Measurements from ENCODE around the gene ABCG5.

The ABCG5 gene

DNA sequence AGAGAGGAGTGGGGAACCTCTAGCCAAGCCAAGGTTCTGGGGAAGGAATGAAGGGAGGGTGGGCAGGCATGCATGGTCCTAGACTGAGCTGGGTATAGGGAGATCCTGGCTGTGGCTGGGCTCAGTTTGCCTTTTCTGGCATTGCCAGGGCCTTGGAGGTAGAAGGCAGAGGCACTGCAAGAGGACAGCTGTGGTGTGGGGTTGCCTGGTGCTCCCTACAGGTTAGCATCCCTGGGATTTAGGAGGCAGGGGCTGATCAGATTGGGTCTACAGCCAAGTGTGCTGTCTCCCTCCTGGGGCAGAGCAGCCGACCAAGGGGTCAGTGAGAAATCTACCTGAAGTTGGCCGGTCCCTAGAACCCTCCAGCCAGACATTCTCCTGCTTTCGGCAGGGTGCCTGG lies 16.0 kb upstream of the ABCG5 start:
- H3K9me3 Mint-ChIP-seq, result no peaks in the 10 kb centered on the region
- no peaks in the 10 kb centered on the region for H3K4me1 Mint-ChIP-seq
- H3K27me3 Mint-ChIP-seq, result peaks cover 83% of the 10 kb centered on the region
- H3K4me3 Mint-ChIP-seq, result no peak overlapping the region
- H3K36me3 Mint-ChIP-seq (ENCODE audit: insufficient read depth), result no peaks in the 10 kb centered on the region
- ATAC-seq (replicated peaks; ENCODE audit: extremely low read depth, poor library complexity, severe bottlenecking) (no peak), DNase-seq (ENCODE audit: low spot score in 2 of 2) (no peak)
- no peak overlapping the region for H3K27ac Mint-ChIP-seq (ENCODE audit: low read depth)

DNA sequence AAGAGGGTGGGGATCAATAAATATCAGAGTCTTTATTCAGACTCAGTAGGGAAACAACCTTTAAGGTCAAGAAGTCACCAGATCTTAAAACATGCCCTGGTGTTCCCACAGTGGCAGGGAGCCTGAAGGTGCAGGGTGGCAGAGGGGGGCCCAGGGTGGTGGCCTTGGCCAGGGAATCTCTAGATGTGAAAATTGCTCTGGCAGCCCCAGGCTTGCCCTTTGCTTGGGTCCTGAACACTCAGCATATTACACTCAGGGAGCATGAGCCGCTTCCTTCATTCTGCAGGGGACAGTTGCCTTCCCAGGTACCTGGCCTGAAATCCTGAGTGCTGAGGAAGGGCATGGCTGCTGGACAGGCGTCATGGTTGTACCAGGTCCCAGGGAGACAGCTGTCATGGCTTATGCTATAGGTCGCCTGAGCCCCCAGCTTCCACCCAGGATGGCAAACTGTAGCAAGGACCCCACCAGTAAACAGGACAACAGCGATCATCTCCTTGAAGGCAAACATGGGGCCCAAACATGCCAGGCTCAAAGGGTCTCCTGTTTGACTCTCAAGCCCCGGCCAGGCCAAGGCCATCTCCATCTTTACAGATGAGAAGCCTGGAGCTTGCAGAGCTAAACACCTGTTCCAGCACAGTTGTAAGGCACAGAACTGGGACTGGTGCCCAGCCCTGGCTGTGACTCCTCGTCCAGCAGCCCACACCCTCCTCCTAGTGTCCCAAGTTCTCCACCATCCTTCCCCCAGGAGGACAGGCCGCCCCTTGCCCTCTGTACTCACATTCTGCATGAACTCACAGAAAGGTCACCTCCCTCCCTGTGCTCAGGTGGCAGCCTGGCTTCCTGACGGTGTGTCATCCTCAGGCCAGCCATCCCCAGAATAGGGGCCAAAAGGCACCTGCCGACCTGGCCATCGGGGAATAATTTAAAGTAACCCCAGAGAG lies 14.8 kb upstream of the ABCG5 start:
- no peaks in the 10 kb centered on the region for H3K36me3 Mint-ChIP-seq (ENCODE audit: insufficient read depth)
- no peak for DNase-seq (ENCODE audit: low spot score in 2 of 2)
- no peaks in the 10 kb centered on the region for H3K9me3 Mint-ChIP-seq
- no peak for ATAC-seq (replicated peaks; ENCODE audit: extremely low read depth, poor library complexity, severe bottlenecking)
- H3K27ac Mint-ChIP-seq (ENCODE audit: low read depth), result no peak overlapping the region
- no peaks in the 10 kb centered on the region for H3K4me1 Mint-ChIP-seq
- no peak overlapping the region for H3K4me3 Mint-ChIP-seq
- H3K27me3 Mint-ChIP-seq, result peaks cover 71% of the 10 kb centered on the region

DNA sequence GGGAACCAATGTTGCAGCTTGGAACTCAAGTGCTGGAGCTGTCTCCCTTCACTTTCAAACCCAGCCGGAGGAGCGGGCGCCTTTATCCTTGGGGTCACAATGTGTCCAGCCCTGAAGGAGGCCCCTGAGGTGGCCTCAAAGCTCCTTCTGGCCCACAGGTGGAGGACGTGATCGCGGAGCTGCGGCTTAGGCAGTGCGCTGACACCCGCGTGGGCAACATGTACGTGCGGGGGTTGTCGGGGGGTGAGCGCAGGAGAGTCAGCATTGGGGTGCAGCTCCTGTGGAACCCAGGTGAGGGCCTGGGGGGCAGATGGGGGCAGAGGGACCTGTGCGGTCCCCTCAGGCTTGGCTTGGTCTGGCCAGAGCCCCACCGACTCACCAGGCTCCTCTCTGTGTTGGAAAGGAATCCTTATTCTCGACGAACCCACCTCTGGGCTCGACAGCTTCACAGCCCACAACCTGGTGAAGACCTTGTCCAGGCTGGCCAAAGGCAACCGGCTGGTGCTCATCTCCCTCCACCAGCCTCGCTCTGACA lies 13.6 kb upstream of the ABCG5 start:
- Mint-ChIP-seq H3K27me3 (peaks cover 68% of the 10 kb centered on the region), H3K36me3 (ENCODE audit: insufficient read depth) (no peaks in the 10 kb centered on the region), H3K9me3 (no peaks in the 10 kb centered on the region), H3K27ac (ENCODE audit: low read depth) (no peak overlapping the region), H3K4me3 (no peak overlapping the region), H3K4me1 (no peaks in the 10 kb centered on the region)
- DNase-seq (ENCODE audit: low spot score in 2 of 2) (no peak), ATAC-seq (replicated peaks; ENCODE audit: extremely low read depth, poor library complexity, severe bottlenecking) (no peak)

DNA sequence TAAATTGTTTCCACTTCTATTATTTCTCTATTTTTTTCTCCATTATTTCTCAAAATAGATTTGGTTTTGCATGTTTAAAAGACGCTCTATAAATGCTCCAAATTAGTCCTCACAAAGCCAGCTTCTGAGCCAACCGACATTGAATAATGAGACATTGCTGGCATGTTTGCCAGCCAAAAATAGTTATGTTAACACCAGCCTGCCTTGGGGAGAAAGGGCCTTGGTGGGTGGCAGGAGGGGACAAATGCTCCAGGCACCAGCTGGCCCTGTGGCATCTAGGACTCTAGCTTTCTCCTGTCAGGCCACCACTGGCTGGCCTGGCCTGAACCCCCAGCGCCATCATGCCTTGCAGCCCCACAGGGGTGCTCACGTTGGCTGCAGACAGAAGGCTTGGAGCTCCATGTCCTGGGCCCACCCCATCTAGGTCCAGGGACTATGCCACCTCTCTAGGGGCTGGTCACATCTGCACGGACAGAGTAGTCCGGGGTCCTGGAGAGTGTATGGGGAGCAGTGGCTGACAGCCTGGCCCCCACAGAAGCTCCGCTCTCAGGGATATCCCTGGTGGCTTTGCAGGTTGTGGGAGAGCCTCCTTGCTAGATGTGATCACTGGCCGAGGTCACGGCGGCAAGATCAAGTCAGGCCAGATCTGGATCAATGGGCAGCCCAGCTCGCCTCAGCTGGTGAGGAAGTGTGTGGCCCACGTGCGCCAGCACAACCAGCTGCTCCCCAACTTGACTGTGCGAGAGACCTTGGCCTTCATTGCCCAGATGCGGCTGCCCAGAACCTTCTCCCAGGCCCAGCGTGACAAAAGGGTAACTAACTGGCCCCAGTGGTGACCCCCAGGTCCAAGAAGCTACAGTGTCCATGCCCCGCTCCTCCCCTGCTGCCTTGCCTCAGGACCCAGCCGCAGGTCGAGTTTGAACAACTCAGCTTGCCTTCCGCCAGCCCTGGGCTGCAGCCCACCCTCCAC lies 12.7 kb upstream of the ABCG5 start:
- no peaks in the 10 kb centered on the region for H3K36me3 Mint-ChIP-seq (ENCODE audit: insufficient read depth)
- no peak for ATAC-seq (replicated peaks; ENCODE audit: extremely low read depth, poor library complexity, severe bottlenecking)
- H3K27ac Mint-ChIP-seq (ENCODE audit: low read depth), result no peak overlapping the region
- peaks cover 60% of the 10 kb centered on the region for H3K27me3 Mint-ChIP-seq
- H3K4me1 Mint-ChIP-seq, result no peaks in the 10 kb centered on the region
- no peak overlapping the region for H3K4me3 Mint-ChIP-seq
- H3K9me3 Mint-ChIP-seq, result no peaks in the 10 kb centered on the region
- no peak for DNase-seq (ENCODE audit: low spot score in 2 of 2)

DNA sequence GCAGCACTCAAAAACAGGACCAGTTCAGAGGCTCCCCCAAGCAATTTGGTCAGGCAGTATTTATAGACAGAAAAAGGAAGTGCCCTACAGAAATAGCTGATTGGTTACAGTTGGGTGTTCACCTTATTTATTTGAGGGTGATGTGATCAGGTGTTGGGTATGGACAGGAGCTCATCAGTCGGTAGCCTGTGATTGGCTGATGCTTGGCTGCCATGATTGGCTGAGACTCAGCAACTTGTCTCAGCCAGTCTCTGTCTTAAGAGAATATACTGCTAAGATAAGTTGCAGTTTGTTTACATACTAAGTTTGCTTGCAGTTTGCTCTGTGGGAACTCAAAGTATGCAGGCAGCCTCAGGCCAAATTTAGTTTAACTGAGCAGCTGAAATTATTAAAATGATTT lies 9.6 kb upstream of the ABCG5 start:
- no peak overlapping the region for H3K4me3 Mint-ChIP-seq
- H3K27me3 Mint-ChIP-seq, result peaks cover 31% of the 10 kb centered on the region
- no peak overlapping the region for H3K27ac Mint-ChIP-seq (ENCODE audit: low read depth)
- H3K4me1 Mint-ChIP-seq, result no peaks in the 10 kb centered on the region
- DNase-seq (ENCODE audit: low spot score in 2 of 2), result no peak
- H3K36me3 Mint-ChIP-seq (ENCODE audit: insufficient read depth), result no peaks in the 10 kb centered on the region
- no peaks in the 10 kb centered on the region for H3K9me3 Mint-ChIP-seq
- ATAC-seq (replicated peaks; ENCODE audit: extremely low read depth, poor library complexity, severe bottlenecking), result no peak

DNA sequence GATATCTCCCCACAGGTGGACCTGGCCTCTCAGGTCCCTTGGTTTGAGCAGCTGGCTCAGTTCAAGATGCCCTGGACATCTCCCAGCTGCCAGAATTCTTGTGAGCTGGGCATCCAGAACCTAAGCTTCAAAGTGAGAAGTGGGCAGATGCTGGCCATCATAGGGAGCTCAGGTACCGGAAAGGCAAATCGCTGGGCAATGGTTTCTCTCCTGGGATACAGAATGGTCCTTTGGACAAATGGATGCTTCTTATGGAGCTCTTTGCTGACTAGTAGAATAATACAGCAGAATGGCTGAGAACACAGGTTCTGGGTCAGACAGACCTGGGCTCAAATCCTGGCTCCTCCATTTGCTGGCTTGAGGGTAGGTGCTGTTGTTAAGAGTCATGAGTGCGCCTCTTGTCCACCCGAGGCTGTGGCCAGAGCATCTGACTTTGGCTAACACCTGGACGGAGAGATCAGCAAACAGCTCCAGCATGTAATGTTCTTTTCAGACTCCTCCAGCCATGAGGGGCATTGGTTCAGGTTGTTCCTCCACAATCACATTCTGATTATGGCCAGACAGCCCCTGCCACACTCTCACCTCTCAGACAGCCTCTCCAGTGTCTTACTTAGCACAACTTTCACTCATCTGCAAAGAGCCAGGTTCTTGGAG lies 7.6 kb upstream of the ABCG5 start:
- Mint-ChIP-seq H3K4me3 (no peak overlapping the region), H3K9me3 (no peaks in the 10 kb centered on the region), H3K27me3 (peaks cover 17% of the 10 kb centered on the region), H3K36me3 (ENCODE audit: insufficient read depth) (no peaks in the 10 kb centered on the region), H3K4me1 (no peaks in the 10 kb centered on the region), H3K27ac (ENCODE audit: low read depth) (no peak overlapping the region)
- DNase-seq (ENCODE audit: low spot score in 2 of 2) (no peak), ATAC-seq (replicated peaks; ENCODE audit: extremely low read depth, poor library complexity, severe bottlenecking) (no peak)

DNA sequence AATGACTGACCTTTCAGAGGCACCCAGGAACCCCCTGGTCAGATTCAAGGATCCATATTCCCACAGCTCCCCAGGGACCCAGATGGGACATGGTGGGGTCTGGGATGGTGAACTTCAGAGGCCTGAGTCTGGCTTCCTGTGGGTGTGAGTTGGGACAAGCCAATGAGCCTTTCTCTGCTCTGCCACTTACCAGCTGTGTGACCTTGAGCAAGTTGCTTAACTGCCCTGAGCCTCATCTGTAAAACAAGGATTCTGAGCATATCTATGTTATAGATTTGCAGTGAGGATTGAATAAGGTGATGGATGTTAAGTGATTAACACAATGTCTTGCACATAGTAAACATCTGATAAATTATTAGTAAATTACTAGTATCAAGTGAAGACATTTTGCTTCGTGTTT lies 6.5 kb upstream of the ABCG5 start:
- Mint-ChIP-seq H3K9me3 (no peaks in the 10 kb centered on the region), H3K36me3 (ENCODE audit: insufficient read depth) (no peaks in the 10 kb centered on the region), H3K4me1 (no peaks in the 10 kb centered on the region), H3K27ac (ENCODE audit: low read depth) (no peak overlapping the region), H3K27me3 (peaks cover 18% of the 10 kb centered on the region), H3K4me3 (no peak overlapping the region)
- ATAC-seq (replicated peaks; ENCODE audit: extremely low read depth, poor library complexity, severe bottlenecking) (no peak), DNase-seq (ENCODE audit: low spot score in 2 of 2) (no peak)

DNA sequence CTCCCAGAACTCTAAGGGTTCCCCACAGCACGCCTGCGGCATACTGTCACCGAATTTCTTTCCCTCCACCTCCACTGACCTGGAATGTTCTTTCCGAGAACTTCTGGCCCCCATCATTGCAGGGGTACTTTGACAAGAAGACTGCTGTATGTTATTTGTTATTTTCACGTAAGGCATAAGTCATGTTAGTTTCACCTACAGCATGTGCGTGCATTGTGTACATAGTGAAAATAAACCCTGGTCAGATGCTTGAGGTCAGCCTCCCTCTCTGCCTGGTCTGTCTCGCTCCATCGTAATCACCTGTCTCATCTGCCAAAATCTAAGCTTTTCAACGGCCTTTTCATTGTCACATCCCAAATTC lies 4.2 kb upstream of the ABCG5 start:
- Mint-ChIP-seq H3K4me3 (no peak overlapping the region), H3K9me3 (no peaks in the 10 kb centered on the region), H3K27ac (ENCODE audit: low read depth) (no peak overlapping the region), H3K4me1 (no peaks in the 10 kb centered on the region), H3K27me3 (peaks cover 24% of the 10 kb centered on the region), H3K36me3 (ENCODE audit: insufficient read depth) (no peaks in the 10 kb centered on the region)
- no peak for DNase-seq (ENCODE audit: low spot score in 2 of 2)
- no peak for ATAC-seq (replicated peaks; ENCODE audit: extremely low read depth, poor library complexity, severe bottlenecking)

DNA sequence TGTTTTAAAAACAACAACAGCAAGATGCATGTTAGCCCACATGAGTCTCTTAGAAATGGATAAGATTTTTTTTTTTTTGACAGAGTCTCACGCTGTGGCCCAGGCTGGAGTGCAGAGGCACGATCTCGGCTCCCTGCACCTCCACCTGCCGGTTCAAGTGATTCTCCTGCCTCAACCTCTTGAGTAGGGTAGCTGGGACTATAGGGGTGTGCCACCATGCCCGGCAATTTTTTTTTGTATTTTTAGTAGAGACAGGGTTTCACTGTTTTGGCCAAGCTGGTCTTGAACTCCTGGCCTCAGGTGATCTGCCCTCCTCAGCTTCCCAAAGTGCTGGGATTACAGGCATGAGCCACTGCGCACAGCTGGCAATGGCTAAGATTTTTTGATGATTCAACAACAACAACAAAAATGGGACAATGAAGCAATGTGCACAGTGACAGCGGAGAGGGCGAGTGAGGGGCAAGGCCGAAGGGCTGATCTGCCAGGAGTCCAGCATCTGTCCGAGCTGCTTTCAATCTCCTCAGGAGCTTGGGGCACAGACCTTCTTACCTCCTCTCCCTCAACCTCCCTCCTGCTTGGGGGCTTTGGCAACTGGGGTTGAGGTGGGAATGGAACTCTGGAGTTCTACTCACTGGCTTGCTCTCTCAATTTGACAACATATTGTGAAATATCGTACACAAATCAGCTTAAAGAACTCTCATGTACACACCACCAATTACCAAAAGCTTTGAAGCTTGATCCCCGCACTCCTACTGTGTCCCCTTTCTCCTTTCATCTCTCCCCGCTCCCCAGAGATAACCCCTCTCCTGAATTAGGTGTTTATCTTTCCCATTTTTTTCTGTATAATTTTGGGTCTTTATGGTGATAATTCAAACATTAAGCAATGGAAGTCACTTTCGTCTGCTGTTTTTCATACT lies 3.6 kb upstream of the ABCG5 start:
- Mint-ChIP-seq H3K27ac (ENCODE audit: low read depth) (no peak overlapping the region), H3K4me1 (no peaks in the 10 kb centered on the region), H3K4me3 (no peak overlapping the region), H3K36me3 (ENCODE audit: insufficient read depth) (no peaks in the 10 kb centered on the region), H3K27me3 (peaks cover 18% of the 10 kb centered on the region), H3K9me3 (no peaks in the 10 kb centered on the region)
- ATAC-seq (replicated peaks; ENCODE audit: extremely low read depth, poor library complexity, severe bottlenecking) (no peak), DNase-seq (ENCODE audit: low spot score in 2 of 2) (no peak)

DNA sequence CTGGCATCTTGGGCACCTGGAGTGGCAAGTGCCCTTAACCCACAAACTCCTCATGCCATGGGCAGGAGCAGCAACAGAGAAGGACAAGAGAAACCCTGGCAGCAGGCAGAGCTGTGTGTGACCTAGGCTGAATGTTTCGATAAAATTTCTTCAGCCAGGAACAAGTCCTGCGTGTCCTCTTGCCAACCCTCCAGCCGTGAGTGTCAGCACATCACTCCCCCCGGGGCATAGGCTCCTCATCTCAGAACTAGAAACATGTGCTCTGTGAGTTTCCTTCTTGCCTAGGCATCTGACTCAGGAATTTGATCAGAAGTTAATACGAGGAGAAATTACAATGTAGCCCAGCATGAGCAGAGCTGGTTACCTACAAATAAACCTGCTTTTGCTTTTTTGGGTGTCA lies 2.3 kb upstream of the ABCG5 start:
- Mint-ChIP-seq H3K36me3 (ENCODE audit: insufficient read depth) (no peaks in the 10 kb centered on the region), H3K4me1 (no peaks in the 10 kb centered on the region), H3K27ac (ENCODE audit: low read depth) (no peak overlapping the region)

DNA sequence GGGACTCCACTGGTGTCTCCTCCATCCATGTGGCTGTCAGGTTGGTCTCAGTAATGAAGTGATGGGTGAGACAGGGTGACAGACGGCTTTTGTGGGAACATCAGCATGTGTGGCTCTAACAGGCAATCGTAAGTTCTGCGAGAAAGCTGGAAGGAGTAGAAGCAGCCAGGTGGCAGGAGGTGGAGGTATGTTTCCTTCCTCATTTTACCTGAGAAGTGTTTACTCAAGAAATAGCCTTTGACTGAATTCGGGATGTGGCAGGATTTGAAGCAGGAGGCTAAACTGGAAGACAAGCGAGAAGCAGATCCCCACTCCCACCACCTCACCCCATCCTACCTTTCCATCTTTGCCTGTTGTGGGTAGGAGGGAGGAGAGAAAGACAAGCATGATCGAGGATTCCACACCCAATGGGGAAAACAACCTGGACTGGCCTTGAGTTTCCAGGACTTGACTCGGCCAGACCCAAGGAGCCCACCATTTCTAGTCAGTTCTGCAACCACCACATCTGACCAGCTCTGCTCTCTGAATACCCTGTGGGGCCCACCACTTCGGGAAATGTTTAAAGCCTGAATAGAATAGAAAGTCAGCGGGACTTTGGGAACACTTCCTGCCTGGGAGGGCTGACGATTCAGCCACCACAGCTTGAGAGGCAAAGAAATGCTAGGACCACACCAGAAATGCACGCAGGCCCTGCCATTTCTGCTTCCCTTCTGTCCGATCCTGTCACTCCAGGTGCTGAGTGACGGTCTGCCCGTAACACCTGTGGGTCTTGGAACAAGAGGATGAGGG lies 1.3 kb upstream of the ABCG5 start:
- ATAC-seq (replicated peaks; ENCODE audit: extremely low read depth, poor library complexity, severe bottlenecking), result no peak
- Mint-ChIP-seq H3K4me1 (no peaks in the 10 kb centered on the region), H3K4me3 (no peak overlapping the region), H3K27ac (ENCODE audit: low read depth) (no peak overlapping the region), H3K36me3 (ENCODE audit: insufficient read depth) (no peaks in the 10 kb centered on the region), H3K27me3 (peaks cover 17% of the 10 kb centered on the region), H3K9me3 (no peaks in the 10 kb centered on the region)
- no peak for DNase-seq (ENCODE audit: low spot score in 2 of 2)

More for the DNA sequence above, 2.3 kb upstream of the ABCG5 start:
- no peak overlapping the region for H3K4me3 Mint-ChIP-seq
- DNase-seq (ENCODE audit: low spot score in 2 of 2), result no peak
- no peak for ATAC-seq (replicated peaks; ENCODE audit: extremely low read depth, poor library complexity, severe bottlenecking)
- H3K27me3 Mint-ChIP-seq, result peaks cover 17% of the 10 kb centered on the region
- H3K9me3 Mint-ChIP-seq, result no peaks in the 10 kb centered on the region
